ENCODE results near the gene HPS4. TPM values are rescaled to one million over a fixed set of nuclear protein-coding genes. Genes with fewer than 3 reads are reported as not detected.
"Not testable (repeated sequence)": the region's sequence is repeated elsewhere in the genome, so short reads cannot be mapped to it uniquely, and the experiment has no call there.

The HPS4 gene
- total RNA-seq (2014; rRNA removed; shearing (Covaris generic)) (64.8 and 77.4 TPM in 2 replicates), total RNA-seq (2022) (89.6 and 107 TPM in 2 replicates), Bru-seq, nascent RNA (percentile 85 among the genes with signal in this experiment), BruChase-seq, experiment 1, labeled RNA remaining after a 6-hour chase (percentile 82 among the genes with signal in this experiment), BruChase-seq, experiment 2, labeled RNA remaining after a 2-hour chase (percentile 88 among the genes with signal in this experiment)
- long read RNA-seq, full-length matches to known transcripts: 49 of 154 reads
- long read RNA-seq, partial matches to known transcripts: 37 of 154 reads
- long read RNA-seq, other reads (novel, unspliced or antisense): 68 of 154 reads

GRCh38 chr22:26483439-26484359, at the start of gene HPS4, which contains the start of gene SRRD:
TSS of gene HPS4 (minus strand) at chr22:26483783. CDS start at chr22:26481762, 2,021 bp downstream.
TSS of gene SRRD (plus strand) at chr22:26483877. CDS start at chr22:26483891, 14 bp downstream.
- peaks cover 7% of the 10 kb centered on the region; the same call in 1 of the 2 replicates for H4K20me1 ChIP-seq (ENCODE audit: insufficient read depth, low read length)
- DNase-seq (ENCODE audit: low spot score): peak; percentile 94
- ChIA-PET POLR2A (interaction anchor here (1.0 to 6.0 kb wide), 10 partner anchors 9 to 190 kb away, joined by 3 to 34 read pairs (median 4); no protein-coding TSS in a partner anchor), CTCF (ENCODE audit: unreplicated experiment) (interaction anchor here (0.6 kb wide), 1 partner anchor 28 kb away, joined by 3 read pairs; no protein-coding TSS in a partner anchor)
- intact Hi-C loops (cut with micrococcal nuclease; ENCODE audit: unreplicated experiment): no loop called here
- H3K4me3 ChIP-seq (ENCODE audit: low read depth, low read length, poor library complexity, severe bottlenecking): peak within 1 kb of the TSS; percentile 86
- peak within 1 kb of the TSS; percentile 48; the same call in 1 of the 2 replicates for H2AFZ ChIP-seq (ENCODE audit: low read length)
- H3K27ac ChIP-seq (ENCODE audit: low read depth, low read length, poor library complexity, severe bottlenecking): peak within 1 kb of the TSS; percentile 95
- no peaks in the 10 kb centered on the region for H3K9me2 ChIP-seq (ENCODE audit: insufficient read depth, low read length)
- no peaks in the 10 kb centered on the region for H3K9me3 ChIP-seq (ENCODE audit: low read length)
- BruUV-seq (replicated peaks): no TSS peak
- H3K36me3 ChIP-seq (ENCODE audit: insufficient read depth, low read length): peaks cover 36% of the 10 kb centered on the region
- peaks cover 69% of the 10 kb centered on the region for H3K4me1 ChIP-seq (ENCODE audit: insufficient read depth, low read length, poor library complexity, severe bottlenecking)
- H3K79me2 ChIP-seq (ENCODE audit: insufficient read depth, low read depth, low read length): peaks cover 76% of the 10 kb centered on the region
- no peak for TF ChIP-seq EZH2phosphoT487 (IDR thresholded peaks at IDR 0.05; ENCODE audit: borderline replicate concordance, low read depth, low read length)
- TF ChIP-seq, protein P1, sequence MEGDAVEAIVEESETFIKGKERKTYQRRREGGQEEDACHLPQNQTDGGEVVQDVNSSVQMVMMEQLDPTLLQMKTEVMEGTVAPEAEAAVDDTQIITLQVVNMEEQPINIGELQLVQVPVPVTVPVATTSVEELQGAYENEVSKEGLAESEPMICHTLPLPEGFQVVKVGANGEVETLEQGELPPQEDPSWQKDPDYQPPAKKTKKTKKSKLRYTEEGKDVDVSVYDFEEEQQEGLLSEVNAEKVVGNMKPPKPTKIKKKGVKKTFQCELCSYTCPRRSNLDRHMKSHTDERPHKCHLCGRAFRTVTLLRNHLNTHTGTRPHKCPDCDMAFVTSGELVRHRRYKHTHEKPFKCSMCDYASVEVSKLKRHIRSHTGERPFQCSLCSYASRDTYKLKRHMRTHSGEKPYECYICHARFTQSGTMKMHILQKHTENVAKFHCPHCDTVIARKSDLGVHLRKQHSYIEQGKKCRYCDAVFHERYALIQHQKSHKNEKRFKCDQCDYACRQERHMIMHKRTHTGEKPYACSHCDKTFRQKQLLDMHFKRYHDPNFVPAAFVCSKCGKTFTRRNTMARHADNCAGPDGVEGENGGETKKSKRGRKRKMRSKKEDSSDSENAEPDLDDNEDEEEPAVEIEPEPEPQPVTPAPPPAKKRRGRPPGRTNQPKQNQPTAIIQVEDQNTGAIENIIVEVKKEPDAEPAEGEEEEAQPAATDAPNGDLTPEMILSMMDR (conservative IDR thresholded peaks at IDR 0.05; ENCODE audit: low read length): no peak
- H3K4me2 ChIP-seq (ENCODE audit: low read length): peak within 1 kb of the TSS; percentile 92

DNA sequence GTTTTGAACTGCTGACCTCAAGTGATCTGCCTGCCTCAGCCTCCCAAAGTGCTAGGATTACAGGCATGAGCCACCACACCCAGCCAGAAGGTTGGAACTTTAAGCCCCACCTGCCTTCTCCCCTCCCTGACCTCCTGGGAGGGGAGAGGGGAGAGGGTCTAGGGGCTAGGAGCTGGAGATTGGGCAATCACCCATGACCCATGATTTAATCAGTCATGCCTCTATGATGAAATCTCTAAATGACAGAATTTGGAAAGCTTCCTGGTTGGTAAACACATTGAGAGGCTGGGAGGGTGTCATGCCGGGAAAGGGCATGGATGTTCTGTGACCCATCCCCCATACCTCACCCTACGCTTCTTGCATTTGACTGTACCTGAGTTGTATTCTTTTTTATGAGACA, 45.8 kb upstream of the HPS4 start:
- Histone ChIP-seq H3K79me2 (ENCODE audit: insufficient read depth, low read depth, low read length) (no peaks in the 10 kb centered on the region; the same call in 1 of the 2 replicates), H3K36me3 (ENCODE audit: insufficient read depth, low read length) (peaks cover 50% of the 10 kb centered on the region; the same call in 1 of the 2 replicates), H4K20me1 (ENCODE audit: insufficient read depth, low read length) (no peaks in the 10 kb centered on the region), H3K4me3 (ENCODE audit: low read depth, low read length, poor library complexity, severe bottlenecking) (no peak overlapping the region), H3K4me1 (ENCODE audit: insufficient read depth, low read length, poor library complexity, severe bottlenecking) (peaks cover 45% of the 10 kb centered on the region), H3K27ac (ENCODE audit: low read depth, low read length, poor library complexity, severe bottlenecking) (no peak overlapping the region), H3K4me2 (ENCODE audit: low read length) (no peak overlapping the region), H2AFZ (ENCODE audit: low read length) (no peak overlapping the region), H3K9me3 (ENCODE audit: low read length) (no peaks in the 10 kb centered on the region), H3K9me2 (ENCODE audit: insufficient read depth, low read length) (no peaks in the 10 kb centered on the region)
- BruUV-seq (replicated peaks): no TSS peak
- POLR2A ChIA-PET: interaction anchor here (0.9 to 1.4 kb wide), 2 partner anchors 15 to 45 kb away, joined by 3 to 8 read pairs; no protein-coding TSS in a partner anchor
- TF ChIP-seq EZH2phosphoT487 (IDR thresholded peaks at IDR 0.05; ENCODE audit: borderline replicate concordance, low read depth, low read length): no peak
- TF ChIP-seq, protein P1 (conservative IDR thresholded peaks at IDR 0.05; ENCODE audit: low read length): no peak
- intact Hi-C loops (cut with micrococcal nuclease; ENCODE audit: unreplicated experiment): no loop called here
- CTCF ChIA-PET (ENCODE audit: unreplicated experiment): no interaction called here
- no peak for DNase-seq (ENCODE audit: low spot score)

GRCh38 chr22:26528518-26528917, 44.9 kb upstream of the HPS4 start:
- H3K27ac ChIP-seq (ENCODE audit: low read depth, low read length, poor library complexity, severe bottlenecking); H3K4me3 ChIP-seq (ENCODE audit: low read depth, low read length, poor library complexity, severe bottlenecking); DNase-seq (ENCODE audit: low spot score); intact Hi-C loops (cut with micrococcal nuclease; ENCODE audit: unreplicated experiment); H4K20me1 ChIP-seq (ENCODE audit: insufficient read depth, low read length); BruUV-seq (replicated peaks); H3K4me2 ChIP-seq (ENCODE audit: low read length); CTCF ChIA-PET (ENCODE audit: unreplicated experiment); H3K79me2 ChIP-seq (ENCODE audit: insufficient read depth, low read depth, low read length); H2AFZ ChIP-seq (ENCODE audit: low read length); POLR2A ChIA-PET; H3K9me2 ChIP-seq (ENCODE audit: insufficient read depth, low read length); H3K9me3 ChIP-seq (ENCODE audit: low read length): not testable (repeated sequence)
- Histone ChIP-seq H3K36me3 (ENCODE audit: insufficient read depth, low read length) (peaks cover 50% of the 10 kb centered on the region; the same call in 1 of the 2 replicates), H3K4me1 (ENCODE audit: insufficient read depth, low read length, poor library complexity, severe bottlenecking) (peaks cover 39% of the 10 kb centered on the region)
